K562 (cell line): ENCODE measurements around the gene TRAPPC2B. TPM values are rescaled to one million over a fixed set of nuclear protein-coding genes. Genes with fewer than 3 reads are reported as not detected.

Source experiments
- ATAC-seq: fragments of 200-7000 bp; cut with Tn5 transposase; 3 replicates; pipeline ENCODE4 v1.9.1; 2020; ENCODE audit warnings: moderate library complexity
- Bru-seq: library from RNA; stranded (reverse); fragments of 400-500 nt; gene quantifications from one replicate; lab custom pipeline; 2021; lab: Mats Ljungman, UMichigan
- BruChase-seq, 2 experiments: library from RNA; stranded (reverse); fragments of 400-500 nt; gene quantifications; one replicate each; lab custom pipeline; 2021; lab: Mats Ljungman, UMichigan
- BruUV-seq: library from RNA; stranded (reverse); fragments of 400-500 nt; replicated peaks from 2 replicates; lab custom pipeline; 2021; lab: Mats Ljungman, UMichigan
- CTCF ChIA-PET: fragments of 300-600 bp; formaldehyde crosslinking; extraction: SDS; loops from one replicate; lab custom pipeline; 2021; ENCODE audit warnings: low intra/inter-chr PET ratio; lab: Yijun Ruan, JAX
- POLR2A ChIA-PET: fragments of 300-600, 350-650 bp; sonication (Branson Sonifier 250); formaldehyde crosslinking; extraction: SDS; loops from one replicate; lab custom pipeline; 2021; ENCODE audit warnings: antibody characterized with exemption, inconsistent platforms; lab: Yijun Ruan, JAX
- DNase-seq, 4 experiments: peaks; one replicate each; pipeline versions ENCODE4 v3.0.0 to v3.0.0-alpha.2; 2011 to 2018; ENCODE audit warnings: low spot score in 3 of 4, mixed read lengths in 3 of 4; ENCODE audit errors: extremely low read depth in 1 of 4
- FAIRE-seq: peaks from 2 replicates; lab custom pipeline; 2011; peaks lifted over from hg19 to GRCh38; lab: Jason Lieb, UNC
- H2AFZ ChIP-seq: 2 replicates; pipeline ENCODE4 v1.6.0; 2011; ENCODE audit warnings: low read depth, low read length, control low read depth, inconsistent platforms
- H3K27ac ChIP-seq: fragments of 200-600 bp; 3 replicates; pipeline ENCODE4 v1.8.0; 2011; ENCODE audit warnings: low read depth, mild to moderate bottlenecking, control low read depth, inconsistent platforms, low read length, moderate library complexity, mixed read lengths; ENCODE audit errors: extremely low read depth
- H3K27me3 ChIP-seq, 2 experiments: fragments of 300-600 bp in 1 of 2; 2 replicates in 1 of 2; 3 replicates in 1 of 2; pipeline versions ENCODE4 v1.6.0 to v1.8.0; 2011; ENCODE audit warnings: inconsistent platforms in 2 of 2, low read length in 2 of 2, mild to moderate bottlenecking in 1 of 2, mixed read lengths in 1 of 2, moderate library complexity in 1 of 2; ENCODE audit not compliant: control insufficient read depth in 2 of 2, insufficient read depth in 2 of 2
- H3K36me3 ChIP-seq: fragments of 300-600 bp; 3 replicates; pipeline ENCODE4 v1.8.0; 2011; ENCODE audit warnings: mild to moderate bottlenecking, low read length, inconsistent platforms; ENCODE audit not compliant: control insufficient read depth, insufficient read depth
- H3K4me1 ChIP-seq, 2 experiments: fragments of 200-600 bp in 1 of 2; replicated peaks in 1 of 2; 2 replicates in 1 of 2; 3 replicates in 1 of 2; pipeline versions ENCODE4 v1.5.1 to v1.8.0; 2011; ENCODE audit warnings: inconsistent platforms in 2 of 2, low read length in 2 of 2, mild to moderate bottlenecking in 1 of 2, mixed read lengths in 1 of 2, moderate library complexity in 1 of 2; ENCODE audit not compliant: control insufficient read depth in 2 of 2, insufficient read depth in 2 of 2
- H3K4me2 ChIP-seq: 2 replicates; pipeline ENCODE4 v1.6.1; 2011; ENCODE audit warnings: low read length, control low read depth, inconsistent platforms, mixed read lengths; ENCODE audit not compliant: insufficient read depth
- H3K4me3 ChIP-seq: fragments of 200-600 bp; sonication (generic), shearing (Covaris generic); 2 replicates; pipeline ENCODE4 v1.5.1; 2016; ENCODE audit warnings: control low read depth, inconsistent platforms
- H3K79me2 ChIP-seq: fragments of 200-600 bp; 3 replicates; pipeline ENCODE4 v1.8.0; 2011; ENCODE audit warnings: low read length, inconsistent platforms; ENCODE audit not compliant: control insufficient read depth, insufficient read depth
- H3K9ac ChIP-seq, 2 experiments: 2 replicates each; pipeline versions ENCODE4 v1.6.0 to v1.6.1; 2011; ENCODE audit warnings: low read depth in 2 of 2, low read length in 2 of 2, control low read depth in 1 of 2, inconsistent platforms in 1 of 2, mild to moderate bottlenecking in 1 of 2, mixed read lengths in 1 of 2; ENCODE audit not compliant: insufficient read depth in 1 of 2
- H3K9me1 ChIP-seq: one replicate; pipeline ENCODE4 v1.6.0; 2011; ENCODE audit warnings: inconsistent platforms, mild to moderate bottlenecking, low read length, moderate library complexity; ENCODE audit not compliant: control insufficient read depth, insufficient read depth
- H3K9me3 ChIP-seq: replicated peaks from 2 replicates; pipeline ENCODE4 v1.5.1; 2011; ENCODE audit warnings: low read depth, low read length, inconsistent platforms; ENCODE audit not compliant: control insufficient read depth, insufficient read depth
- H4K20me1 ChIP-seq: replicated peaks from 2 replicates; pipeline ENCODE4 v1.6.1; 2011; ENCODE audit warnings: low read length, inconsistent platforms, mixed read lengths; ENCODE audit not compliant: control insufficient read depth, insufficient read depth
- ESRRA ChIP-seq: fragments of 450-650 bp; IDR thresholded peaks from 2 replicates; pipeline ENCODE4 v1.6.1; 2014; ENCODE audit warnings: low read depth, mild to moderate bottlenecking, moderate library complexity, borderline replicate concordance
- FOS ChIP-seq: IDR thresholded peaks from 3 replicates; pipeline ENCODE4 v1.6.1; 2011; ENCODE audit not compliant: insufficient read length; ENCODE audit errors: extremely low read depth
- HDAC2 ChIP-seq: fragments of 450-650 bp; IDR thresholded peaks from 2 replicates; pipeline ENCODE4 v1.6.1; 2016; ENCODE audit warnings: mild to moderate bottlenecking
- HLTF ChIP-seq: fragments of 450-650 bp; IDR thresholded peaks from 2 replicates; pipeline ENCODE4 v1.6.1; 2016
- HSF4 ChIP-seq: fragments of 250-450 bp; sonication (Bioruptor Pico); IDR thresholded peaks from 2 replicates; pipeline ENCODE4 v2.1.2; 2022; ENCODE audit warnings: mild to moderate bottlenecking, moderate library complexity, borderline replicate concordance
- MIER1 ChIP-seq: fragments of 450-650 bp; IDR thresholded peaks from 2 replicates; pipeline ENCODE4 v1.6.1; 2016; ENCODE audit warnings: antibody characterized with exemption, mild to moderate bottlenecking, low read depth
- PHF20 ChIP-seq: fragments of 450-650 bp; IDR thresholded peaks from 2 replicates; pipeline ENCODE4 v1.6.1; 2018; ENCODE audit not compliant: partially characterized antibody
- PHF8 ChIP-seq: fragments of 200-600 bp; sonication (generic); IDR thresholded peaks from 2 replicates; pipeline ENCODE4 v1.6.1; 2012; ENCODE audit warnings: mixed run types, mild to moderate bottlenecking, inconsistent platforms, low read length, moderate library complexity, borderline replicate concordance
- POLR2A ChIP-seq: fragments of 450-650 bp; conservative IDR thresholded peaks from 2 replicates; pipeline ENCODE4 v1.6.1; 2016
- SIX5 ChIP-seq, 2 experiments: IDR thresholded peaks; 2 replicates each; pipeline ENCODE4 v1.6.1; 2011; ENCODE audit warnings: low read length in 2 of 2, borderline replicate concordance in 1 of 2, low read depth in 1 of 2, mild to moderate bottlenecking in 1 of 2, moderate library complexity in 1 of 2; ENCODE audit not compliant: insufficient read depth in 1 of 2
- SMC3 ChIP-seq: conservative IDR thresholded peaks from 2 replicates; pipeline ENCODE4 v1.6.1; 2011; ENCODE audit warnings: low read depth, low read length, improper control_type of control experiment; ENCODE audit not compliant: insufficient read depth
- ZC3H4 ChIP-seq: sonication (generic); formaldehyde crosslinking; IDR thresholded peaks from 2 replicates; pipeline ENCODE4 v1.9.0; 2021; ENCODE audit warnings: missing genetic modification reagents, borderline replicate concordance
- WGBS: fragments of 100-300 bp; shearing (Covaris generic); methylation state at CpG from one replicate; pipeline ENCODE4 v1.1.6; 2016; ENCODE audit warnings: low coverage, mixed read lengths; ENCODE audit not compliant: insufficient coverage; ENCODE audit errors: missing lambda C conversion rate; 5-methylcytosine and 5-hydroxymethylcytosine counted together
- in situ Hi-C: fragments of 300-500 bp; cut with MboI; formaldehyde crosslinking; loops from 4 replicates; pipeline ENCODE4 v1.15.0; 2018; ENCODE audit warnings: inconsistent platforms, mixed read lengths
- intact Hi-C: fragments of 100-400 bp; cut with micrococcal nuclease; formaldehyde crosslinking; loops from 2 replicates; pipeline ENCODE4 v1.14.2; 2022
- long read RNA-seq, 3 experiments: library from polyadenylated mRNA in 2 of 3; library from RNA in 1 of 3; unstranded in 2 of 3; stranded (forward) in 1 of 3; transcript quantifications; one replicate each; pipeline ENCODE4 v2.0.0, GENCODE V29; 2019 to 2022
- polyA minus RNA-seq, 3 experiments: library from RNA; depleted of rRNA, polyadenylated mRNA; stranded (reverse); fragments of >200 nt; gene quantifications; 2 replicates each; pipeline ENCODE4 v1.2.3, GENCODE V29; 2011
- polyA plus RNA-seq, 8 experiments: library from polyadenylated mRNA; depleted of rRNA in 4 of 8; stranded (reverse) in 5 of 8; unstranded in 3 of 8; fragments of >200 nt; fragmentation: Nextera tagmentation in 2 of 8; fragmentation: Illumina TruSeq in 1 of 8; extraction: Ambion mirVana in 2 of 8; extraction: Trizol in 1 of 8; gene quantifications; 2 replicates each; pipeline versions ENCODE4 v1.2.1 to v1.2.3, GENCODE V29; 2011 to 2014; ENCODE audit warnings: inconsistent platforms in 1 of 8, missing spikeins in 1 of 8
- total RNA-seq, 7 experiments: library from RNA; depleted of rRNA in 6 of 7; stranded (reverse); fragments of >200 nt in 6 of 7; fragmentation: Illumina TruSeq in 2 of 7; extraction: Trizol in 2 of 7; gene quantifications; 2 replicates each; pipeline versions ENCODE4 v1.2.1 to v1.2.3, GENCODE V29; 2011 to 2021; ENCODE audit warnings: low replicate concordance in 1 of 7
- TF ChIP-seq, protein P1 (sequence below): fragments of 450-650 bp; IDR thresholded peaks from 2 replicates; pipeline ENCODE4 v1.6.1; 2014; ENCODE audit warnings: low read depth, mild to moderate bottlenecking, moderate library complexity, borderline replicate concordance
- TF ChIP-seq, protein P2 (sequence below): fragments of 450-650 bp; IDR thresholded peaks from 2 replicates; pipeline ENCODE4 v1.6.1; 2017; ENCODE audit warnings: mild to moderate bottlenecking, moderate library complexity

Gene TRAPPC2B
- 2.1 and 3.5 TPM in 2 replicates for total RNA-seq (2011; cell fraction: chromatin; rRNA removed; ENCODE audit: low replicate concordance)
- total RNA-seq (2011; cell fraction: nucleolus; rRNA removed): 2.2 and 3.6 TPM in 2 replicates
- total RNA-seq (2011; cell fraction: nucleoplasm; rRNA removed): 2.6 and 3.2 TPM in 2 replicates
- total RNA-seq (2014; rRNA removed) (2.8 and 3.4 TPM in 2 replicates), total RNA-seq (2014; rRNA removed; fragmentation: Illumina TruSeq; extraction: Trizol) (4.4 and 5.4 TPM in 2 replicates), total RNA-seq (2015; rRNA removed; fragmentation: Illumina TruSeq; extraction: Trizol) (3.3 and 3.5 TPM in 2 replicates), total RNA-seq (2021) (1.8 and 2.2 TPM in 2 replicates), polyA plus RNA-seq (2011; rRNA removed) (7.0 and 10.5 TPM in 2 replicates), polyA plus RNA-seq (2014; fragmentation: Illumina TruSeq; extraction: Trizol) (5.0 and 5.2 TPM in 2 replicates), polyA plus RNA-seq (2014; fragmentation: Nextera tagmentation; extraction: Ambion mirVana) (10 to 100 TPM; 13.1 to 20.4 TPM), polyA plus RNA-seq (2014; rRNA removed) (4.0 and 4.6 TPM in 2 replicates), polyA minus RNA-seq (2011; rRNA and poly(A)+ RNA removed) (1.9 and 2.7 TPM in 2 replicates), Bru-seq, nascent RNA (percentile 61 among the genes with signal in this experiment), BruChase-seq, experiment 1, labeled RNA remaining after a 2-hour chase (percentile 57 among the genes with signal in this experiment), BruChase-seq, experiment 2, labeled RNA remaining after a 6-hour chase (percentile 60 among the genes with signal in this experiment)
- 8.3 and 8.7 TPM in 2 replicates for polyA plus RNA-seq (2011; cell fraction: cytosol; rRNA removed)
- 1.9 and 2.6 TPM in 2 replicates for polyA plus RNA-seq (2011; cell fraction: nucleus; rRNA removed)
- polyA plus RNA-seq (2012): 4.1 and 6.2 TPM in 2 replicates
- polyA minus RNA-seq (2011; cell fraction: cytosol; rRNA and poly(A)+ RNA removed): 3.1 TPM in 1 of 2 replicates, not detected in the other
- 0.94 and 1.3 TPM in 2 replicates for polyA minus RNA-seq (2011; cell fraction: nucleus; rRNA and poly(A)+ RNA removed)
- long read RNA-seq, experiment 1, transcript TRAPPC2B-201 (2 exons, 732 nt): major isoform, 17 of 22 reads
- long read RNA-seq, experiment 1, transcript TRAPPC2B-202 (1 exons, 1,743 nt): minor isoform, 5 of 22 reads
- long read RNA-seq, experiment 1, partial matches to known transcripts: 0 of 22 reads
- long read RNA-seq, experiment 1, other reads (novel, unspliced or antisense): 0 of 22 reads
- long read RNA-seq, experiment 2, partial matches to known transcripts: 0 of 3 reads
- long read RNA-seq, experiment 2, other reads (novel, unspliced or antisense): 0 of 3 reads
- long read RNA-seq, experiment 3, transcript TRAPPC2B-201 (2 exons, 732 nt): major isoform, 8 of 8 reads
- long read RNA-seq, experiment 3, partial matches to known transcripts: 0 of 8 reads
- long read RNA-seq, experiment 3, other reads (novel, unspliced or antisense): 0 of 8 reads

DNA sequence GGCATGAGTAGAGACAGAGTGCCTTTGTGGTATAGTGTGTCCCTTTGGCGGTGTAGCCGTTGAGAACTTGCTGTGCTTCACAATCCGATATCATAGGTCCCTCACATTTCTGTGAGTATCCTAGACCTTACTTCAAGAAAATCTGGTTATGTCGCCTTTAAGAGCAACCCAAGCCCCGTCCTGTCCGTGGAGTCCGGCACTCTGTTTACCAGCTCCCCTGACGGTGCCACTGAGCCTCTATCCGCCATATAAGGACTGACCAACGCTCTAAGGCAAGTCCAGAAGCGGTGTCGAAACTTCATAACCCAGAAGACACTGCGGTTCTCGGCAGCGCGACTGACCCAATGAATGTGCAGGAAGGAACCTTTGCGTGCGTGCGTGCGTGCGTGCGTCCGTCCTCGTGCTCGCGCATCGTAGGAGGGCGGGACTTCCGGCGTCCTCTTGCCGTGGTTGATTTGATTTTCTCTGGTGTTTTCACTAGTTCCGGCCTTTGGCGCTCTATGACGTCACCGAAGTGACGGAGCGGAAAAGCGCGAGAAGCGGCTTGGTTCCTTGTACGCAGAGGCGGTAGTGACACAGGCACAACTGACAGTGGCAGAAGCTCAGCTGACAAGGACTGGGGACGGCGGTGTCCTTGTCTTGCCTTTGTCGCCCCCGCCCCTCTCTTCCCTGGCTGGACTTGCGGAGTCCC, at the start of gene TRAPPC2B, which contains the start of gene ZNF547:
Gene TRAPPC2B (plus strand): TSS at position 555 of the 691 bp plus-strand sequence. CDS start 1,283 bp downstream, outside the sequence.
Gene ZNF547 (plus strand): TSS at position 555 of the 691 bp plus-strand sequence. CDS start 5,005 bp downstream, outside the sequence.
- peaks cover 0 to 5% of the 10 kb centered on the region in 2 experiments; a peak in 1 of 5 replicates for H3K4me1 ChIP-seq
- H4K20me1 ChIP-seq: no peaks in the 10 kb centered on the region
- peak within 1 kb of the TSS; percentile 77 for H2AFZ ChIP-seq
- H3K36me3 ChIP-seq: no peaks in the 10 kb centered on the region
- peak within 1 kb of the TSS; percentile 56 to 79 for H3K9ac ChIP-seq
- POLR2A ChIA-PET: interaction anchor here (0.7 kb wide), 1 partner anchor 26 kb away, joined by 4 read pairs; the partner anchor contains the start of gene ZNF548
- H3K9me1 ChIP-seq: no peaks in the 10 kb centered on the region
- H3K4me2 ChIP-seq: peak within 1 kb of the TSS; percentile 83
- no peaks in the 10 kb centered on the region for H3K27me3 ChIP-seq
- DNase-seq: peak; percentile 74 to 90 (median 78)
- peak; percentile 97 for FAIRE-seq
- intact Hi-C loops (no loop called here), in situ Hi-C loops (no loop called here)
- CTCF ChIA-PET: no interaction called here
- peak; percentile 98 for ATAC-seq
- BruUV-seq: no TSS peak
- WGBS: 9% methylated on average over 36 of the region's 47 CpGs
- H3K27ac ChIP-seq: peak within 1 kb of the TSS; percentile 78
- H3K4me3 ChIP-seq: peak within 1 kb of the TSS; percentile 50
- H3K9me3 ChIP-seq: peaks cover 4% of the 10 kb centered on the region; the same call in 1 of the 2 replicates
- H3K79me2 ChIP-seq: no peaks in the 10 kb centered on the region
- TF ChIP-seq SIX5 (IDR thresholded peaks at IDR 0.05; ENCODE audit: borderline replicate concordance in 1 of 2, insufficient read depth in 1 of 2, low read depth in 1 of 2, low read length in 2 of 2) (peak in 1 of 2 experiments; percentile 55; a peak in 2 of 4 replicates), POLR2A (peak; percentile 53; the same call in 1 of the 2 replicates), ZC3H4 (no peak), FOS (no peak), ESRRA (peak; percentile 29; the same call in 1 of the 2 replicates), HSF4 (CRISPR knock-in tag) (no peak), MIER1 (no peak), HLTF (no peak), HDAC2 (no peak), PHF8 (peak; percentile 56; the same call in 1 of the 2 replicates), SMC3 (0 out of 2 replicates have a peak, but pooled peaks have one; percentile 12), PHF20 (peak; percentile 41)
- TF ChIP-seq, protein P1, sequence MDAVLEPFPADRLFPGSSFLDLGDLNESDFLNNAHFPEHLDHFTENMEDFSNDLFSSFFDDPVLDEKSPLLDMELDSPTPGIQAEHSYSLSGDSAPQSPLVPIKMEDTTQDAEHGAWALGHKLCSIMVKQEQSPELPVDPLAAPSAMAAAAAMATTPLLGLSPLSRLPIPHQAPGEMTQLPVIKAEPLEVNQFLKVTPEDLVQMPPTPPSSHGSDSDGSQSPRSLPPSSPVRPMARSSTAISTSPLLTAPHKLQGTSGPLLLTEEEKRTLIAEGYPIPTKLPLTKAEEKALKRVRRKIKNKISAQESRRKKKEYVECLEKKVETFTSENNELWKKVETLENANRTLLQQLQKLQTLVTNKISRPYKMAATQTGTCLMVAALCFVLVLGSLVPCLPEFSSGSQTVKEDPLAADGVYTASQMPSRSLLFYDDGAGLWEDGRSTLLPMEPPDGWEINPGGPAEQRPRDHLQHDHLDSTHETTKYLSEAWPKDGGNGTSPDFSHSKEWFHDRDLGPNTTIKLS: peak; percentile 63; the same call in 1 of the 2 replicates
- TF ChIP-seq, protein P2, sequence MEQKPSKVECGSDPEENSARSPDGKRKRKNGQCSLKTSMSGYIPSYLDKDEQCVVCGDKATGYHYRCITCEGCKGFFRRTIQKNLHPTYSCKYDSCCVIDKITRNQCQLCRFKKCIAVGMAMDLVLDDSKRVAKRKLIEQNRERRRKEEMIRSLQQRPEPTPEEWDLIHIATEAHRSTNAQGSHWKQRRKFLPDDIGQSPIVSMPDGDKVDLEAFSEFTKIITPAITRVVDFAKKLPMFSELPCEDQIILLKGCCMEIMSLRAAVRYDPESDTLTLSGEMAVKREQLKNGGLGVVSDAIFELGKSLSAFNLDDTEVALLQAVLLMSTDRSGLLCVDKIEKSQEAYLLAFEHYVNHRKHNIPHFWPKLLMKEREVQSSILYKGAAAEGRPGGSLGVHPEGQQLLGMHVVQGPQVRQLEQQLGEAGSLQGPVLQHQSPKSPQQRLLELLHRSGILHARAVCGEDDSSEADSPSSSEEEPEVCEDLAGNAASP: no peak
